GM19351 (cell line): ENCODE data around the gene S1PR1.

Experiments
- ATAC-seq: cut with Tn5 transposase; IDR thresholded peaks from one replicate; pipeline ENCODE4 v1.9.1; 2021; ENCODE audit warnings: mild to moderate bottlenecking, moderate library complexity; ENCODE audit not compliant: unreplicated experiment

Gene S1PR1

DNA sequence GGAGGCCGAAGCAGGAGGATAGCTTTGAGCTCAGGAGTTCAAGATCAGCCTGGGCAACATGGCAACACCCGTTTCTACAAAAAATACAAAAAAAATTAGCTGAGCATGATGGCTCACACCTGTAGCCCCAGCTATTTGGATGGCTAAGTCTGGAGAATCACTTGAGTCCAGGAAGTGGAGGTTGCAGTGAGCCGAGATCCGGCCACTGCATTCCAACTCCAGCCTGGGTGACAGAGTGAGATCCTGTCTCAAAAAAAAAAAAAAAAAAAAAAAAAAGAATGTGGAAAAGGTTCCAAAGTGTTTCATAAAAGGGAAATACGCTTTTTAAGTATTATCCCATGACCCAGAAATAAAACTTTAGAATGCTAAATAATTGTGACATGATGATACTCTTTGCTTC is 8.0 kb downstream of the S1PR1 start:
- no peak for ATAC-seq

DNA sequence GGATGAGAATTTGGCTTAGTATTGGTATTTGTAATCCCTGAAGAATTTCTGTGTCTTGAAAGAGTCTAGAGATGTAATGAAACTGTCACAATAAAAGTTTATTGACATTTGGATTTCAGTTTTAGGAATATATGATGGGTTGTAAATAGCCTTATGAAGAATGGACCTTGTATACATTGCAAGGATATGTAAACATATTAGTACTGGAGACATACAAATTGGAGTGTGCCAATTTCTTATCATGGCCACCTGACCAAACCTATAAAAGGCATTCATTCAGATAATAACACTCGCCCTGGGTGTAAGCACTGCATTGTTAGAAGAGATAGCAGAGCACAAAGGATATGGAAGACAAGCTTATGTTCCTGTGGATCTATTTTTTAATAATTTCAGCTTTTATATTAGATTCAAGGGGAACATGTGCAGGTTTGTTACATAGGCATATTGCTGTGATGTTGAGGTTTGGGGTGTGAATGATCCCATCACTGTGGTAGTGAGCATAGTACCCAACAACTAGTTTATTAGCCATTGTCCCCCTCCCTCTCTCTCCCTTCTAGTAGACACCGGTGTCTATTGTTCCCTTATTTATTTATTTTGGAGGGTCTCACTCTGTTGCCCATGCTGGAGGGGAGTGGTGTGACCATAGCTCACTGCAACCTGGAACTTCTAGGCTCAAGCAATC is 8.6 kb downstream of the S1PR1 start:
- ATAC-seq = no peak

DNA sequence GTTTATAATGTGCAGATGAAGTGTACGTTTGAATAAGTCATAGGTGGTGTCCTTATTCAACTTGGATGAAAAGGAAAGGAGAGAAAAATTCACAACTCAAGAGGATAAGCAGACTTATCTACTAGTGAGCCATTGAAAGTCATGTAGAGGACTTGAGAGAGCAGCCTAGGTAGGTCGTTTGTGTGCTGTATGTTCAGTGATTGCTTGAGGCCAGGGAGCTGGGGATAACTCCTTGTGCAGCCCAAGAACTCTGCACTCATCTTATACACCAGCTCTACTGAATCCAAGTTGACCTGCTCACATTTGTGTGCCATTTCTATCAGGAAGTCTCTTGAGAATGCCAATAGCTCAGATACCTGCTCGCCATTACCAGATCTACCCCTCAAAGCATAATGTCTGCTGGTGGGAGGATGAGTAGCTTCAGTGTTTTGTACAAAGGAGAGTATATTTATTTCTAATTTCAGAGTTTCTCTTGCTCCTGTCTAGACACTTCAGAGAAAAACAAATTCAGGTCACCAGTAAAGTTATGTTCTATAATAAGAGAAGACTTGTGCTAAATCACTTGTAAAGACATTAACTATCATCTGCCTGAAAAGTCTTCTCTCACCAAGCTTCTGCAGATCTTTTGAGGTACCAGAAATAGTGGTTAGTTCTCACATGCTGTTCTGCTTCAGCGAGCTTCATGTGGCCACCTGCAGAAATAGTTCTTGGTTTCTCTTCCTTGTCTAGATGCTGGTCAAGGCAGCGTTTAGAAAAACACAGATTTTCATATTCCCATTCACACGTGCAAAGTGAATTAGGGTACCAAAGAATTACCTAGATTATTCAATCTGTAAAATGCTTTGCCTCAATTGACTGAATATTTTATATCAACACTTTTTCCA is 10.8 kb downstream of the S1PR1 start:
- ATAC-seq = peak; percentile 93

DNA sequence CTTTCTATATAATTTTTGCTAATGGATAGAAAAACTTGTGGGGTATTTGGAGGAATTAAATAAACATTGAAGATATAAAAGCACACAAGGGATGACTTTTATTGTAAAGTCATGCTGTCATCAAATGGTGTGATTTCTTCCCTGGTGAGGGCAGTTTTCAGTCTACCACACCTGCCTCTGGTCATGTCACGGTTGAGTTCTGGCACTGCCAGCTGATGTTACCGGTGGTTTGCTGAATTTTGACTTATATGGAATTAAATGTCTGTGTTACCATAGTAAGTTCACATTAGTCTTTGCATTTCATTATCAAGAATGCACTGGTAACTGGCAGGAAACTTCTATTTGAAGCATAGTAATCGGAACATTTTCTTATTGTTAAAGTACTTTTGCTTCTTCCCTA is 13.4 kb downstream of the S1PR1 start:
- no peak for ATAC-seq

DNA sequence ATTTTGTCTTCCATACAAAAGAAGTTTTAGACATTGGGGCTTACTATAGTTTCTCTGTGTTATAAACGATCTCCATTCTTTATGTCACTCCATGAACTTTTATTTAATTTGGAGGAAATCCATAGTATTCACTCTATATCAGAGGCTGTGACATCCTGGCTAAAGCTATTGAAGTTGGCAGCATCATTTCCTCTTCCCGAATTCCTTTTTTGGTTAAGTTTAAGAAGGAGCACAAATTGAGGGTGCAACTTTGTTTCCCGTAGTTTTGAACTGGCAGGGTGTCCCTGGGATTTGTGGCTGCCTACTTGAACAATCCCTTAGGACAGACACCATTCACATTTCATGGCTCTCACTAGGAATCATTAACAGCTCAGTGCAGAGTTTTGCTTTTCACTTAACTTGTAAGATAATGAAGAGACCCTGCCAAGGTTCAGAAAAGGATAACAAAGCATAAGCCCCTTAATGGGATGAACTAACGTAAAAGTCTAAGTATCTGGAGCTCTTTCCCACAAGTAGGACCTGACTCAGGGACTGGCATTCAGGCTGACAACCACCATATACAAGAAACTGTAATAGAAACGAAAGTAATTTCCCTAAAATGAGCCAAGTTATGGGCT is 13.9 kb downstream of the S1PR1 start:
- no peak for ATAC-seq

DNA sequence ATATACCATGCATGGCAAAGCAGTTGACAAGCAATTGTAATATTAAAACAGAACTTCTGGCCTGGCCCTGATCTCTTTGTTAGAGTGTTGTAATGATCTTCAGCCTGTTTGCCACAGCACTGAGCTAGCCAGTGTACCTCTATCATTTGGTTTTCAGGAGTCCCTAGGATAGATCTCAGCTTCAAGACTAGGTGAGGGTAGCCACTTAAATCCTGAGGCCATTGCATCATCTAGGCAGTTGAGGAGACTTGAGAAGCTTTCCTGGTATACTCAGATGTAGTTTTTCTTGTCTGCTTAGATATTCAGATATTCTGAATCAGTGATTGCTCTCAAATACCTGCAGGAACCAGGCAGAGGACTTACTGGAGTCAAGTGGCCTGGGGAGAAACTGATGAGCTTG is 14.7 kb downstream of the S1PR1 start:
- ATAC-seq = no peak

DNA sequence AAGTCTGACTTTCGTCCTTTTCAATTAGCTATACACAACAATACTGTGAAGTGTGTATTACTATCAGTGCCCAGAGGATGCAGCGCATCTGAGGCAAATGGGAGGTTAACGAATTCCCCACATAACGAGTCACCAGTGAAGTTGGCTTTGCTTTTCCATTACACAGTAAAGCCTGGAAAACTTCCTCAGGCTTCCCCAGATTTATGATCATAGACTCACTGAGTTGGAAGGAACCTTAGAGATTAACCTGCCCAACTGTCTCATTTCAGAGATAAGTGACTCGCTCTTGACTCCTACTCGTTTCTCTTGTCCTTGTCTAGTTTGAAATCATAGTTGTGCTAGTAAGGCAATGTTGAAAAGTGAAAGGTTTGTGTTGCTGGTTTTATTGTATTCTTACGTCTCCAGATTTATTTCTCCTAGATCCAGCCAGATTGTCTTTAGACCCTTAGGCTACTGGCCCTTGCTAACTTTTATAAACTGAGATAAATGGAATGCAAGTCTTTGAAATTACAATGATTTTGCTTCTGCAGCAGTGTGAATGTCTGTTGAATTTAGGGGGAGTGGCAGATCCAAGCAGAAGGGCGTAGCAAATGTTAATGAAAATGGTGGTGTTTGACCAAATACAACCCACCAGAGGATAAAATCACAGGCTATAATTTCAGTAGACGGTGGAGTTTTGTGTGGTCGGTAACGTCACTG is 17.3 kb downstream of the S1PR1 start:
- no peak for ATAC-seq

DNA sequence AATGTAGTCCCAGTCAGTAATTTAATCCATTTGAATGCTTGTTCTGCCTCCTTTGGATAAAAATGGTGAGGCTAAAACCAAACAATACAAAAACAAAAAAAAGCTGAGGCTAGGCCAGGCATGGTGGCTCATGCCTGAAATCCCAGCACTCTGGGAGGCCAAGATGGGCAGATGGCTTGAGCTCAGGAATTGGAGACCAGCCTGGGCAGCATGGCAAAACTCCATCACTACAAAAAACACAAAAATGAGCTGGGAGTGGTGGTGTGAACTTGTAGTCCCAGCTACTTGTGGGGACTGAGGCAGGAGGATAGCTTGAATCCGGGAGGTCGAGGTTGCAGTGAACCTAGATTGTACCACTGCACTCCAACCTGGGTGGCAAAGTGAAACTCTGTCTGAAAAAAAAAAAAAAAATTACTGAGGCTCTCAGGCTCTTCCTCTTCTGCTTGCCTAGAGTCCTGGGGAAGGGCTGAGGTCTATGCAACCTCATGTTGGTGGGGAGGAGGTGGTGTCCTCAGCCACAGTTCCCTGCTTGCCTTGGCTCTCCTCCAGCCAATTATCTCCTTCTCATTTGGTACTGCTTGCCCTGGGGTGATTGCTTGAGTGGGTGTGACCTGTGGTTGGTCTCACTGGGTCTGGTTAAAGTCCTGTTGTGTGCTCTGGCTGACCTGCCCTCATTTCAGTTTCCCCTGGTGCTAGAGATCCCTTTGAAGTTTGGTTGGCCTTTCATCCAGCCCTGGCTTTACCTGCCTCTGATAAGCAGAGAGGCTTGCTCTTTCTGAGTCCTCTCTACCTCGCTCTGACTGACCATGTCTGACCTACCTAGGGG is 20.9 kb downstream of the S1PR1 start:
- peak; percentile 88 for ATAC-seq

DNA sequence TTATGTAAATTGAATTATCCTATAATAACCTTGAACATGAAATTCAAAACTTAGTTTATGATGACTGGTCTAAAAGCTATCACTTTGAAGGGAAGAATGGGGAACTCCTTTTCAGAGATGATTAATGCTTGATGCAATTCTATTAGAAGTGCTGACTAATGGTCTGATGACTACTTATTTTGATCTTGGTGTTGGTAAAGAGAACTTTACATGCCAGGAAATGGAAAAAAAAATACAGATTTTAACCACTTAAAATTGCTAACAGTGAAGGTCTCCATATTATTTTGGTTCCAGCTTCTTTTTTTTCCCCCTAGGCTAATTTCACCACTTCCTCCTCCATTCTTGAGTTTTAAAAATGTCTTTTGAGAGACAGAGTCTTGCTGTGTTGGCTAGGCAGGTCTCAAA is 22.9 kb downstream of the S1PR1 start:
- no peak for ATAC-seq

DNA sequence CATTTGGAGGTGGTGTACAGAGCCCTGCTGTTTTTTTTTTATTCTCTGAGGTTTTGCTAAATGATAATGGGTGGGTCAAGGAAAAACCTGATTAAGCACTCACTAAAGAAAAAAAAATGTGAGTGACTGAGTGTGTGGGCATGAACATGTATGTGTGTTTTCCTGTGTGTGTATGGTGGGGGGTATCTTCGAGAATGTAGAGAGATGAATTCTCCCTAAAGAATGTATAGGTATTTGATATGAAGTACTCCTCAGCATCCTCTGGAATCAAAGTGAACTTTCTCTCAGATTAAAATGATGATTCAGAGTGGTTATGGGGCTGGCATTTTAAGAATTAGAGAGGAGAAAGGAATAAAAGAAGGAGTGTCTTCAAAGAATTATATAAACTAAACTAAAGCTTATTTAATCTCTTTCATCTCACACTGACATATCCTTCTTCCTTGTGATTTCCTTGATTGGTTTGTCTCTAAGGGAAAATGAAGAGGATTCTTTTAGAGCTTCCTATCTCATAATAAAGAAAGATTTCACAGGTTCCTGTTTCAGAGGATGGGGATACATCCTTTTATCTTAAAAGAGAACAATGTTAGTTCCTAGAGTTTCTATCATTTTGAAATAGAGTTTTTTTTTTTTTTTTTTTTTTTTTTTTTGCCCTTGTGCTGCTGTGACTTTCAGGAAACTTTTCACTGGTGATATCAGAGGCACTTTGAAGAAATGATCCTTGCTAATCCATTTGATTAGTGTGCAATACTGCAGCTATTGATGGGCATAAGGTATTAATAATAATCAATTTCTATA is 23.9 kb downstream of the S1PR1 start:
- no peak for ATAC-seq

DNA sequence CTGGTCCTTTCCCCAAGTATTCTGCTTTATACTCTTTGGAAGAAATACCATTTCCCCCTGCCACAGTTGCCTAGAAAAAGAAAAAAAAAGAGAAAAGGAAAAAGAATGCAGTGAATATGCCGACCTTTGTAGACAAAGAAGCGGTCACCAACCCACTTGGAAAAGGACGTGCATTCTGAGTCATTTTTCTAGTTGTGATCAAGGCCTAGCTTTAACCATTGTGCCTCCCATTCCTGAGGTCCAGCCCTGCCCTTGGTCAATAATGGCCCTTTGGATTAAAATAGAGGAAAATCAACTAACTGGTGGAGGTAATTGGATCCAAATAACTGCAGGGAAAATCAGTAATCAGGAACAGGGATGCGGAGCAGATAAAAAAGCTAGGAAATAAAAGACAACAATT is 24.8 kb downstream of the S1PR1 start:
- no peak for ATAC-seq

DNA sequence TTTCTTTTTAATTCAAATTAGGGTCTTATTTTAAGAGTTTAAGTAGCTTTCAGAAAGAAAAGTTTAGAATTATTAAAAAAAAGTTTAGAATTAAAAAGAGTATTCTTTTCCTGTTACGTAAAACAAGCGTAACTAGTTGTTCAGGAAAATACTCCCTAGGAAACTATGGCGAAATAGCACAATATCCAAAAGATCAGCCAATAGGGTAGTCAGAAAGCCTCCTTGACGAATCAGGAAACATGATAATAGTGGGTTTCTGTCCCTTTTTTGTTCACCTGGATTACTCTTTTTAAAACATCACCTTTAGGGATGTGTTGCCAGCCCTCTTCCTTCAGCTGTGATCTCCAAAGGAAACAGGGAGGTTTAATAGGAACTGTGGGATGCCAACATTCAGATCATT is 25.2 kb downstream of the S1PR1 start:
- ATAC-seq = no peak

DNA sequence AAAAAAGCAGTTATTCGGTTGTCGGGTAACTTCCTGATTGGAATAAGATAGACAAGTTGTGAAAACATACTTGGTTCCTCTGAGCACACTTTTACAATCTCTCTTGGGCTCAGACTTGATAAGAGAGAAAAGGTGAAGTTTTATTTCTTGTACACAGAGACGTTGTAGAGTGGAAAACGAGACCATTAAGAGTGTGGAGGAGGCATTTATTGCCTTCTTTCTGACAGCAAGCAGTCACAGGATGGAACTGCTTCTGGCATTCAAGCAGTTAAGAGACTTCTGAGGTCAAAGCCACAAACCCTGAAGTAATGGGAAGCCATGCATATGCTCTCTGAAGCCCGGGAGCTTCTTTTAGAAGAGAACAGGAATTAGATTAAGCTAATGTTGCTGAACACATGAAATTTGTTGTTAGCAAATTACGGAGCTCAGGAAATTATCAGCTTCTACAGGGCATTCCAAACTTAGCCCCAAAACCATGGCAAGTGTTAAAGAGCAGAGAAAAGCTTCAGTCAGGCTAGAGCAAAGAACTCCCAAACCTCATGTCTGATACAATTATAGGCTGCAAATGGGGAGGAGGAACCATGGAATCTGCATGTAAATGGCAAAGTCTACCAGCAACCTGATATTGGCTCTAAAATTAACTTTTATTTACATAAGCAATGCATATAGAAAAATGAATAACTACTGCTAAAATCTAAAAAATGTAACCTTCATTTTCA is 26.0 kb downstream of the S1PR1 start:
- no peak for ATAC-seq

DNA sequence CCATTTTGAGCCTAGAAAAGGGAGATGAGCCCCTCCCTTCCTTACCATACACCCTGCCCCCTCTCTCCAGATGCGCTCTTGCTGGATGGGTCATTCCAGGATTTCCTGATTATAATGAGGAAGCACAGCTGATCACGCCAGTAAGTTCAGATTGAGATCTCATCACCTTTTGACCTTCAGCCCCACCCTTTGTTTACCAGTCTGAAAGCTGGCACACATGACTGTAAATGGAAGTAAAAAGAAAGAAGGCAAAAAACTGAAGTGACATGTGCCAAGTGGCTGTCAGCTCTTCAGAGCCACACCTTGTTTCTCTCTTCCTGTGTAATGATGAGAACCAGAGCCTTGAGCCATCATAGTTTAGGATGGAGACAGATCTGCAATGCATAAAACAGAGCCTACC is 27.9 kb downstream of the S1PR1 start:
- no peak for ATAC-seq

DNA sequence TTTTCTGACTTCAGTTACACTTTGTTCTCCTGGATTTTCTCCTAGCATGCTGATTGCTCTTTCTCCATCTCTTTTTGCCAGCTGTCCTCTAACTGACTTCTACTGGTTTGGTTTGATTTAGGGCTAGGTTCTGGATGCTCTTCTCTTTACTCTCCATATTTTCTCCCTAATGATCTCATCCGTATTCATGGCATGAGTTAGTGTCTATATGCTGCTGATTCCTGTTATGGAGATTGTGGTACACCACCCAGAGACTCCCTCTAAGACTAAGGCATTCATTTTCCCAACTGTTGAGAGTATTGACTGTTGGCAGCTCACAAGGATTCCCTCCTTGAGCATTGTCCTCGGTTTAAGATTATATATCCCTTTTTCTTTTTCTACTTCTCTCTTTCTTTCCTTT is 28.9 kb downstream of the S1PR1 start:
- ATAC-seq = no peak

DNA sequence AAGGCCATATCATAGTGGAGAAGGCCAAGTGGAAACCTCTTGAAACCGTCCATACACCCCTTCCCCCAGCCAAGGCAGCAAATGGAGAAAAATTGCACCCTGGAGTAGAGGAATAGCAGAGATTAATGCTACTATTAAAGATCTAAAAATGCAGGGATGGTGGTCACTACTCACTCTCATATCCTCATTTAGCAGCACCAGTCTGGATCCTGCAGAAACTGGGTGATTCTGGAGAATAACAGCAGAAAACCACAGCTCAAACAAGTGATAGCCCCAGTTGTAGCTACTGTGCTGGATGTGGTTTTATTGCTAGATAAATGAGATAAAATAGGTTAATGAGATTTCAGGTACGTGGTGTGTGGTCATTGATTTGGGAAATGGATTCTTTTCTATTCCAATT is 30.3 kb downstream of the S1PR1 start:
- no peak for ATAC-seq

DNA sequence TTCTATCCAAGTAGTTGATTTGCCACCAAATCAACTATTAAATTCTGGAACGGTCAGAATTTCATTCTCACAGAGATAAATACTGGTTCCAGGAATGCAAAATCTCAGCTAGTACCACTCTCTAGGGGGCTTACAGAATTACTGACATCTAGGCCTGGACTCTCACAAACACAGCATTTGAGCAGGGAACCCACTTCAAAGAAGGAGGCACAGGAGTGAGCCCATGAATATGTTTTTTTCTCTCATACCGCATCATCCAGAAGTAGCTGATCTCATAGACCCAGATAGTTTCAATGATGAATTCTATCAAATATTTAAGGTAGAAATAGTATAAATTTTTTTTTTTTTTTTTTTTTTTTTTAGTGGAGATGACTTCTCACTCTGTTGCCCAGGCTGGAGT is 32.1 kb downstream of the S1PR1 start:
- ATAC-seq = no peak

DNA sequence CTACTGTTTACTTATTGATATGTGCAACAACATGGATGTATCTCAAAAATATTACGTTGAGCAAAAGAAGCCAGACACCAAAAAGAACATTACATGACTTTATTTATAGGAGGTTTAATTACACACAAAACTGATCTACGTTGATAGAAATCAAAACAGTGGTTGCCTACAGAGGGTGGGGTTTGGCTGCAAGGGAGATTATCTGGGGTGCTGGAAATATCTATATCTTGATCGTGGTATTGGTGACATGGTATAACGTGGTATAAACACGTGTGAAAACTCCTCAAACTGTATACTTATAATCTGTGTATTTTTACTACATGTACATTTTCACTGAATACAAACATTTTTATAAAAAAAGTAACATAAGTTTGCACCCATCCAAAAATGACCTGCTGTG is 38.9 kb downstream of the S1PR1 start:
- no peak for ATAC-seq

DNA sequence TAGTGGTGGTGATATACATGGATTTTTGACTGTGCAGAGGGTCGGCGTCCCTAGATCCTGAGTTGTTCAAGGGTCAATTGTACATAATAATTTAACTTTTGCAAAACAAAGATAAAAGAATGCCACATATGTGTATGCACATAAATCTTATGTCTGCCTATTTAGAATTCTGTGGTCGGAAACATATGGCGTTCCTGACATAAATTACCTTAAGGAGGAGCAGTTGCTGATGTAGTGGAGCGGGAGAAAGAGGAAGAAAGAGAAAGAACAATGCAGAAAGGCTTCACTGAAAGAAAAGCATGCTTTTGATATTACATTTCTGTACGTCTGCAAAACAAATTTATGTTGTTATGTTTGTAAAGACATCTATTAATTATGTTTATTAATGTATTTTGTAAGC is 40.0 kb downstream of the S1PR1 start:
- no peak for ATAC-seq
